Measurements from ENCODE around the gene SMURF1.

- TF ChIP-seq POLR2AphosphoS5 (IDR thresholded peaks at IDR 0.05) = no peak
- no peak for TF ChIP-seq POLR2A (IDR thresholded peaks at IDR 0.05)
- TF ChIP-seq CTCF (IDR thresholded peaks at IDR 0.05) = no peak
- no peak for TF ChIP-seq EP300 (IDR thresholded peaks at IDR 0.05)
Observed at GRCh38 chr7:99028261-99028973, 115.5 kb downstream of the SMURF1 start.

Measured in suprapubic skin (tissue), 4 donors.